ENCODE results near the gene PLEKHA3. TPM values are rescaled to one million over a fixed set of nuclear protein-coding genes. Genes with fewer than 3 reads are reported as not detected.

The PLEKHA3 gene
- total RNA-seq: 6.9 and 7.7 TPM in 2 replicates

GRCh38 chr2:178480227-178481181 is at the start of gene PLEKHA3:
PLEKHA3 (plus strand) TSS chr2:178480457; CDS start chr2:178480870, 413 bp downstream.

DNA sequence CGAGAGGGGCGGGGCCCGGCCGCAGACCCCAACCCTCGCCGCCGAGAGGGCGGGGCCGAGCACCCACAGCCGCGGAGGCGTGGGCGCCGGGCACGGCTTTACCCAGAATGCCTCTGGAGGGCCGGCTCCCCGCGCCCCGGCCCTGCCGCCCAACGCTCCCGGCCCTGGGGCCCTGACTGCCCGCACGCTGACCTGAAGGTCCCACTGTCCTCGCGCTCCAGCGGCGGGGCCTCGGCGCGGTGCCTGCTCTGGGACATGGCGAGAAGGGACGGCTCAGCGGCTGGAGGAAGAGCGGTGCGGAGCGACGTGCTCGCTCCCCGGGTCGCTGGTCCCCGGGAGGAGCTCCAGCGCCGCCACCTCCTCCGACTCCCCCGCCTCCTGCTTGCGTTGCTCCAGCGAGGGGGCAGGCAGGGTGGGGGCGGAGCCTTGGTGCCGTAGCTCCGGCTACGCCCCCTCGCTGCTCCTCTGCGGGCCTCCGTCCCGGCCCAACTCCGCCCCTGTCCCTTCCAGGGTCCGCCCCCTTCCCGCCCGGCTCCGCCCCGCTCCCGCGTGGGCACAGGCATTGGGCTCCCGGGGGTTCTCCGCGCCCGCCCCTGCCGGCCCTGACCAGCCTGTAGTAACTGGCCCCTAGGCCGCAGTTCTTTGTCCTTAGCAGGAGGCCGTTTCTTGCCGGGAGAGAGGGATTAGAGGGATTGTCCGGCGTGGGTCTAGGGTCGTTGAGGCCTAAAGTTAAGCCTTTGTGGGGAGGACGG is 29.3 kb upstream of the PLEKHA3 start, which contains the start of the genes PJVK and PRKRA:
TSS of gene PJVK (plus strand) at position 605 of the 752 bp plus-strand sequence. CDS start 2,032 bp downstream, outside the sequence.
TSS of gene PRKRA (minus strand) at position 402 of the 752 bp plus-strand sequence. CDS start at position 257, 145 bp downstream.

GRCh38 chr2:178478439-178479274 is 1.6 kb upstream of the PLEKHA3 start, which contains the start of gene FKBP7:
FKBP7 (minus strand) TSS chr2:178478600; CDS start chr2:178478499, 101 bp downstream.

Other genes starting within 250 kb of the PLEKHA3 start
- gene PRKRA, start 29.3 kb upstream of the PLEKHA3 start, total RNA-seq: 43.6 and 44.8 TPM in 2 replicates
- gene PJVK, start 29.1 kb upstream of the PLEKHA3 start, total RNA-seq: 2.0 and 2.2 TPM in 2 replicates
- 21.8 and 53.5 TPM in 2 replicates for gene FKBP7, start 1.9 kb upstream of the PLEKHA3 start, total RNA-seq

All from uterine smooth muscle cell (primary cell).